NCI-H2171 treated with DMSO at 0.1 percent for 48 hours (cell line): Measurements from ENCODE around the gene KRTAP19-2.

ENCODE experiments used
- DNase-seq: peaks from one replicate; lab custom pipeline; 2025; lab: John Stamatoyannopoulos, UW

The KRTAP19-2 gene

GRCh38 chr21:30487336-30487735 is at the start of gene KRTAP19-2:
Gene KRTAP19-2, minus strand, starts transcription at chr21:30487436. Its CDS starts 88 bp downstream, at chr21:30487348.
- DNase-seq: no peak

- DNase-seq: no peak
Measured at GRCh38 chr21:30518876-30519275, 31.6 kb upstream of the KRTAP19-2 start.

GRCh38 chr21:30515681-30516080 is 28.4 kb upstream of the KRTAP19-2 start:
- no peak for DNase-seq

- peak; percentile 2 for DNase-seq
Measured at GRCh38 chr21:30505621-30506205, 18.5 kb upstream of the KRTAP19-2 start.

GRCh38 chr21:30502041-30502440 is 14.8 kb upstream of the KRTAP19-2 start, which contains the start of gene KRTAP19-5:
Gene KRTAP19-5, minus strand, starts transcription at chr21:30502141. Its CDS starts 51 bp downstream, at chr21:30502090.
- no peak for DNase-seq

- no peak for DNase-seq
Measured at GRCh38 chr21:30497065-30497464, 9.8 kb upstream of the KRTAP19-2 start, which contains the start of gene KRTAP19-4. Gene KRTAP19-4, minus strand, starts transcription at chr21:30497165. Its CDS starts 55 bp downstream, at chr21:30497110.

GRCh38 chr21:30491963-30492428 is 4.8 kb upstream of the KRTAP19-2 start, which contains the start of gene KRTAP19-3:
Gene KRTAP19-3, minus strand, starts transcription at chr21:30492013. Its CDS starts 56 bp downstream, at chr21:30491957.
- no peak for DNase-seq

GRCh38 chr21:30486180-30486579 is 1.1 kb downstream of the KRTAP19-2 start:
- no peak for DNase-seq

GRCh38 chr21:30482130-30482529 is 5.1 kb downstream of the KRTAP19-2 start:
- no peak for DNase-seq

- no peak for DNase-seq
Measured at GRCh38 chr21:30480145-30480544, 7.1 kb downstream of the KRTAP19-2 start, which contains the start of gene KRTAP19-1. Gene KRTAP19-1, minus strand, starts transcription at chr21:30480367. Its CDS starts 50 bp downstream, at chr21:30480317.

GRCh38 chr21:30479259-30479658 is 8.0 kb downstream of the KRTAP19-2 start:
- no peak for DNase-seq

- no peak for DNase-seq
Measured at GRCh38 chr21:30478004-30478403, 9.2 kb downstream of the KRTAP19-2 start.

GRCh38 chr21:30468900-30469714 is 18.1 kb downstream of the KRTAP19-2 start:
- DNase-seq: no peak

- peak; percentile 20 for DNase-seq
Measured at GRCh38 chr21:30463713-30464112, 23.5 kb downstream of the KRTAP19-2 start.

- no peak for DNase-seq
Measured at GRCh38 chr21:30448514-30448913, 38.7 kb downstream of the KRTAP19-2 start.

GRCh38 chr21:30447056-30447455 is 40.2 kb downstream of the KRTAP19-2 start:
- no peak for DNase-seq

- DNase-seq: no peak
Measured at GRCh38 chr21:30444204-30444603, 43.0 kb downstream of the KRTAP19-2 start.

- no peak for DNase-seq
Measured at GRCh38 chr21:30443226-30443625, 44.0 kb downstream of the KRTAP19-2 start.

- no peak for DNase-seq
Measured at GRCh38 chr21:30439975-30440374, 47.3 kb downstream of the KRTAP19-2 start, which contains the start of gene KRTAP15-1. Gene KRTAP15-1, plus strand, starts transcription at chr21:30440275. Its CDS starts 53 bp downstream, at chr21:30440328.
